ENCODE measurements around the gene THSD7B.
"Not testable (repeated sequence)": the region's sequence is repeated elsewhere in the genome, so short reads cannot be mapped to it uniquely, and the experiment has no call there.

The THSD7B gene

GRCh38 chr2:137050949-137051348 lies 285.6 kb downstream of the THSD7B start:
- DNase-seq: no peak

GRCh38 chr2:137051778-137052398 lies 286.5 kb downstream of the THSD7B start:
- DNase-seq: no peak

GRCh38 chr2:137056704-137057103 lies 291.4 kb downstream of the THSD7B start:
- DNase-seq: no peak

GRCh38 chr2:137076111-137076765 lies 310.9 kb downstream of the THSD7B start:
- DNase-seq: not testable (repeated sequence)

- no peak for DNase-seq
Measured at GRCh38 chr2:137091704-137092103, 326.4 kb downstream of the THSD7B start.

GRCh38 chr2:137093116-137093515 lies 327.8 kb downstream of the THSD7B start:
- DNase-seq: no peak

- DNase-seq: no peak
Measured at GRCh38 chr2:137096187-137096586, 330.8 kb downstream of the THSD7B start.

GRCh38 chr2:137096693-137097092 lies 331.3 kb downstream of the THSD7B start:
- no peak for DNase-seq

GRCh38 chr2:137101814-137102213 lies 336.5 kb downstream of the THSD7B start:
- not testable (repeated sequence) for DNase-seq

- DNase-seq: no peak
Measured at GRCh38 chr2:137107904-137108303, 342.6 kb downstream of the THSD7B start.

GRCh38 chr2:137111896-137112295 lies 346.6 kb downstream of the THSD7B start:
- no peak for DNase-seq

GRCh38 chr2:137115081-137115794 lies 349.9 kb downstream of the THSD7B start:
- DNase-seq: no peak

- DNase-seq: no peak
Measured at GRCh38 chr2:137115795-137116089, 350.4 kb downstream of the THSD7B start.

- no peak for DNase-seq
Measured at GRCh38 chr2:137117385-137117784, 352.0 kb downstream of the THSD7B start.

- DNase-seq: no peak
Measured at GRCh38 chr2:137118140-137118539, 352.8 kb downstream of the THSD7B start.

- DNase-seq: no peak
Measured at GRCh38 chr2:137123226-137123625, 357.9 kb downstream of the THSD7B start.

- DNase-seq: no peak
Measured at GRCh38 chr2:137133225-137133624, 367.9 kb downstream of the THSD7B start.

GRCh38 chr2:137138263-137138662 lies 372.9 kb downstream of the THSD7B start:
- no peak for DNase-seq

GRCh38 chr2:137151731-137152130 lies 386.4 kb downstream of the THSD7B start:
- DNase-seq: no peak

- no peak for DNase-seq
Measured at GRCh38 chr2:137154946-137155345, 389.6 kb downstream of the THSD7B start.

- DNase-seq: no peak
Measured at GRCh38 chr2:137155356-137156104, 390.2 kb downstream of the THSD7B start.

GRCh38 chr2:137156221-137156844 lies 391.0 kb downstream of the THSD7B start:
- no peak for DNase-seq

- DNase-seq: no peak
Measured at GRCh38 chr2:137157851-137158250, 392.5 kb downstream of the THSD7B start.
